ENCODE data around the gene STARD5.

STARD5 gene

GRCh38 chr15:81311752-81312464 is 12.0 kb downstream of the STARD5 start:
- no peak for DNase-seq (ENCODE audit: low read depth)

GRCh38 chr15:81310480-81310879 is 13.5 kb downstream of the STARD5 start:
- no peak for DNase-seq (ENCODE audit: low read depth)

DNA sequence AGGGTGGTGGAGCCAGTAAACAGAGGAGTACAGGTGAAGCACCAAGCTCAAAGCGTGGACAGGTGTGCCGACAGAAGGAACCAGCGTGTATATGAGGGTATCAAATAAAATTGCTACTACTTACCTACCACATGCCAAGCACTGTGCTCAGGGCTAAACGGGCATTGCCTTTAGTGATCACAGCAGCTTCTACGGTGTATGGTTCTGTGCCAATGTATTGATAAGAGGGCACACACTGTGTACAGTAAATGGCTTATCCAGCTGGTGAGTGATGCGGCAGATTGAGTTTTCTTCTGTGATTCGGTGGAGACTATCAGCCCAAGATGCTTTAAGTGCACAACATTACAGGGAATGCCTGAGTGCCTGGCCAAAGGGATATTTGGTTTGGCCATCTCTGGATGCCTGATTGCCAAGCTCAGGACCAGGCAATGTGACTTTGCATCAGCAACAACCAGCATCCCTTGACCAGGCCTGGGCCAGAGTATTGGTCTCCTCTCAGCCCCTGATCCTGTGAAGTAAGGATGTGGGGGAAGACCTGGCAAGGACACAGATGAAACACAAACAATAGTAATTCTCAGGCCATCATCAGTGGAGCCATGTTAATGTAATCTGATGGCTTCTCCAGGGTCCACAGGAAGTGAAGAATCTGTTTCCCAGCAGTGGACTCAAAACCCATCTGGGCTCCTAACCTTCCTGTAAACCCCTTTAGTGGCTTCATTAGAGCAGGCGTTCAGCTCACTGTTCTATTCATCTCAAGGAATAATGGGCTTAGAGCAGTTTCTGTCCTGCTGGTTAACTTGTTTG is 14.1 kb downstream of the STARD5 start:
- no peak for DNase-seq (ENCODE audit: low read depth)

DNA sequence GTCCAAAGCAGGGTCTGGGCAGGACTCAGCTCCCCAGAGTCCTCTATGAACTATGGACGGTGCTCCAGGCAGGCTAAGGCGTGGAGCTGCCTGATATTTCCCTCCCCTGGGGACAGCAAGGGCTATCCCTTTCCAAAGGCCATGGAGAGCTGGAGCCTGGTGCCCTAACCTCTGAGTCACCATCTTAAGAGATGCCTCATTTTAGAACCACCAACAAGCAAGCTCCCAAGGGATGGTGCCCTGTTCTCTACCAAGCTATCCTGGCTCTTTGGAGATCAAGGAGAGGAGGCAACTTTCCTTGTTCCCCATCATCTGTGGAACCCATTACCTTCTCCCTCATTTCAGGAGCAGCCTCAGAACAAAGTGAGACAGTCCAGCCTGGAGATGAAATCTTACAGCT is 15.7 kb downstream of the STARD5 start:
- DNase-seq (ENCODE audit: low read depth) = no peak

GRCh38 chr15:81304226-81304625 is 19.7 kb downstream of the STARD5 start:
- no peak for DNase-seq (ENCODE audit: low read depth)

- DNase-seq (ENCODE audit: low read depth) = no peak
Observed at GRCh38 chr15:81303244-81304225, 20.4 kb downstream of the STARD5 start.

DNA sequence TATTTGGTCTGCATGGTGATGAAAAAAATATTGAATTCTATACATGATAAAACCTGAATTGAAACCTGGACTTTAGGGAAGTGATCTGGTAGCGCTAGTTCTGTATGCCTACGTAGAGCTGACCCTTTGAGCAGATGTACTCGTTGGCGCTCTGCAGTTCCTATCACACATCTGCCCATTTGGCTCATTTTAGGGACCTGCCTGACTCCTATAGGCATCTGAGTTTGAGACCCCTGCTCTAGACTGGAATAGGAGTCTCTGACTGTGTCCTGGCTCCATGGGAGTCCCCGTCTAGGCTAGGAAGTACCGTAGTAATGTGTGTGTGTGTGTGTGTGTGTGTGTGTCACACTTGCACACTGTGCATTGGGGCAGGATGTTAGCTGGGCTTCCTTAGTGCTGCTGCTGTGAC is 21.2 kb downstream of the STARD5 start:
- no peak for DNase-seq (ENCODE audit: low read depth)

DNA sequence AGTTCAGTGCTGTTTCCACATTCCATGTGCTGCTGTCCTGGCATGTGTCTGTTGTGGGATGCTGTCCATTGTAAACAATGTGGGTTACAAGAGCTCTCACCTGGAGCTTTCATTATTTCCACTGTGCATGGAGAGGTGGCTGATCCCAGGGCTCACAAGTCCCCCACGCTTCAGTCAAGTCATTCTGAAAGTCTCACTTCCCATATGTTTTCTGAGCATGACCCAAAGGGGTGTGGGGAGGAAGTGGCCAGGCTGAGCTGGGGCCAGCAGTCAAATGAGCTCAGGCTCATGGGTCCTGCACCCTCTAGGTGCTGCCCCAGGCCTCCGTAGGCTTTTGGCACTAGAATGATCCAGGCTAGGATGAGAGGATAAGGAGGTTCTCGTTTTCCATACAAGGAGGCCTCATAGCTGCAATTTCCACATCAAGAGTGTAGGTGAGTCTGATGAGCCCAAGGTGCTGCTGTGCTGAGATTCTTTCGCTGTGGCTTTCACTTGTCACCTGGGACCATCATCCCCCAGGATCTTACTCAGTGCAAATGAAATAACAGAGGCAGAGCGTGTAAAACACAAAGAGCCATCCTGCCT is 22.0 kb downstream of the STARD5 start:
- DNase-seq (ENCODE audit: low read depth) = no peak

DNA sequence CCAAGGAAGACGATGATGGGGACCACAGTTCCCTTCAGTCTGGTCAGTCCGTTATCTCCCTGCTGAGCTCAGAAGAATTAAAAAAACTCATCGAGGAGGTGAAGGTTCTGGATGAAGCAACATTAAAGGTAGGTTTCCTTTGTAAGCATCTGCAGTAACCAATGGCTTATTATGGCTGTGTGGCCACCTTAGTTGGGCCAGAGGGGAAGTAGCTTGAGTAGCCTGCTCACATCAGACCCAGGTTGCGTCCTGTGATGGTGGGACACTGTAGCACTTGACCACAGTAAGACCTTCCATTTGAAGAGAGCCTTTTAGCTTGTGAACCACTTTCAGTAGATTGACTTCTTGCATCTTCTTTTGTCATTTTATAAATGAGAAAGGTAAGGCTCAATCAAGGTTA is 22.6 kb downstream of the STARD5 start:
- DNase-seq (ENCODE audit: low read depth) = no peak

DNA sequence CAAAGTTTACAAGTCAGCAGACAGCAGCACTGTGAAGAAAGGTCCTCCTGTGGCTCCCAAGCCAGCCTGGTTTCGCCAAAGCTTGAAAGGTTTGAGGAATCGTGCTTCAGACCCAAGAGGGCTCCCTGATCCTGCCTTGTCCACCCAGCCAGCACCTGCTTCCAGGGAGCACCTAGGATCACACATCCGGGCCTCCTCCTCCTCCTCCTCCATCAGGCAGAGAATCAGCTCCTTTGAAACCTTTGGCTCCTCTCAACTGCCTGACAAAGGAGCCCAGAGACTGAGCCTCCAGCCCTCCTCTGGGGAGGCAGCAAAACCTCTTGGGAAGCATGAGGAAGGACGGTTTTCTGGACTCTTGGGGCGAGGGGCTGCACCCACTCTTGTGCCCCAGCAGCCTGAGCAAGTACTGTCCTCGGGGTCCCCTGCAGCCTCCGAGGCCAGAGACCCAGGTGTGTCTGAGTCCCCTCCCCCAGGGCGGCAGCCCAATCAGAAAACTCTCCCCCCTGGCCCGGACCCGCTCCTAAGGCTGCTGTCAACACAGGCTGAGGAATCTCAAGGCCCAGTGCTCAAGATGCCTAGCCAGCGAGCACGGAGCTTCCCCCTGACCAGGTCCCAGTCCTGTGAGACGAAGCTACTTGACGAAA is 24.2 kb downstream of the STARD5 start:
- DNase-seq (ENCODE audit: low read depth) = no peak

DNA sequence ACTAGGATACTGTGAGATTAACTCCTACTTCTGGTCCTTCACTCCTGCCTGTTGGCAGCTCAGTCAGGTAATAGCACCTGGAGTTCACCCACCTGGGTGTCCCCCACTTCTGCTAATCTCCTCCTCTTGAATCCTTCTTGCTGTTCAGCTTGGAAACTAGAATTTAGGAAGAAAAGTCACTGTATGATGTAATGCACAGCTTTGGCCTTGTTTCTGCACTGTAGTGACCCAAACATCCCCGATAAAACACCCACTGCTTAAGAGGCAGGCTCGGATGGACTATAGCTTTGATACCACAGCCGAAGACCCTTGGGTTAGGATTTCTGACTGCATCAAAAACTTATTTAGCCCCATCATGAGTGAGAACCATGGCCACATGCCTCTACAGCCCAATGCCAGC is 24.8 kb downstream of the STARD5 start:
- no peak for DNase-seq (ENCODE audit: low read depth)

- DNase-seq (ENCODE audit: low read depth) = no peak
Observed at GRCh38 chr15:81298611-81299010, 25.3 kb downstream of the STARD5 start.

- no peak for DNase-seq (ENCODE audit: low read depth)
Observed at GRCh38 chr15:81297603-81298575, 26.1 kb downstream of the STARD5 start.

DNA sequence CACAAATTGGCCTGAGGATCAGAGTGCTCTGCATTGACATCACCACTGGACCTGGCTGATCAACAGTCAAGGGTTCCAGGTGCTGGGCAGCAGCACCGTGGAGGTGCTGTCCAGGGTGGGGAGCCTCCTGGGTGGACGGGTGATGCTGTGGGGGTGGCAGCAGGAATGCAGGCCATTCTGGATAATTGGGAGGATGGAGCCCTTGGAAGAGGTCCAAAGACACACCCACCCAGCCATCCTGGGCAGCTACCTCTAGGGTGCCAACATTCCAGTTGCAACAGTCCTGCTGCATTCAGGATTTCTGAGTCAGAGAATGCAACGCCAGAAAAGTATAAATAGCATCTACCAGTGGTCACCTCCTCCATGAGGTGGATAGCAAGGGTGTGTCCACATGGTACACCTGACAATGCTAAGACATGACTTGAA is 26.8 kb downstream of the STARD5 start:
- no peak for DNase-seq (ENCODE audit: low read depth)

DNA sequence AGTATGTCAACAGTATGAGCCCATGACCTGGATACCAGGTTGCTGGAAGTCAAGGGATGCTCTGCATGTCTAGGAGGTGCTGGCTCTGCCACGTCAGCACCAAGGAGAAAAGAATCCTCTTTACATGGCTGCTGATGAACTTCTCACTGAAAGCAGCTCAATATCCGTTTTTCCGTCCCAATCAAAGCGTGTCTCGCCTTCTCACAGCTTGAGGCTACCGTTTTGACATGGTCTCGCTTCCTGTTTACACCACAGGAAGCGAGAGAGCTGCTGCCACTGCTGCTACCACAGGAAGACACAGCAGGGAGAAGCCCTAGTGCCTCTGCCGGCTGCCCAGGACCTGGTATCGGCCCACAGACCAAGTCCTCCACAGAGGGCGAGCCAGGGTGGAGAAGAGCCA is 27.3 kb downstream of the STARD5 start:
- no peak for DNase-seq (ENCODE audit: low read depth)

GRCh38 chr15:81296186-81296585 is 27.8 kb downstream of the STARD5 start:
- DNase-seq (ENCODE audit: low read depth) = no peak

DNA sequence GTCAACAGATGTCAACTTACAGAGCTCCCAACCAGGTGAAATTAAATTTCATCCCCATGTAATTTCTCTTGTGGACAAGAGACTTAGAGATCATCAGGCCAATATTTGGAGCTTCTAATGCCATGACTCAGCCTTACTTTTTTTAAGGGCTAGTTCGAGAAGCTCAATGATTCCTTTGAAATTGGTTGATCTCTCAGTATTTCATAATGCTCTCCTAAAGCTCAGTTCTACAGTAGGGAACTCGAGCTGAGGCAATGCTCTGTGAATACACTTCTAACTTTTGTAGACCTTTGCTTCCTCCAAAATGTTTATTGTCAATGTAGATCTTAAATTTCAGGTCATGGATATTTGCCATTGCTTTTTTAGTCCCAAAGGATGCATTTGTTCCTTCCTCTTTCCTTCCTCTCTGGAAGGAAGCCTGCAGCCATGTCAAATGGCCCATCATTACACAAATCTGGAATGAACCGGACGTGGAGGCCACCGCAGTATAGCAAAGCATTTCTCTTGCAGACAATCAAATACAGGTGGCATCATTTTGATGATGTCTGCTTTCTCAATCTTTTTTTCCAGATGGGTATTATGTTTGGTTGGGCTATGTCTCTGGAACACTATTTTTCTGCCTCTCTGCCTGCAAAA is 28.3 kb downstream of the STARD5 start:
- no peak for DNase-seq (ENCODE audit: low read depth)

DNA sequence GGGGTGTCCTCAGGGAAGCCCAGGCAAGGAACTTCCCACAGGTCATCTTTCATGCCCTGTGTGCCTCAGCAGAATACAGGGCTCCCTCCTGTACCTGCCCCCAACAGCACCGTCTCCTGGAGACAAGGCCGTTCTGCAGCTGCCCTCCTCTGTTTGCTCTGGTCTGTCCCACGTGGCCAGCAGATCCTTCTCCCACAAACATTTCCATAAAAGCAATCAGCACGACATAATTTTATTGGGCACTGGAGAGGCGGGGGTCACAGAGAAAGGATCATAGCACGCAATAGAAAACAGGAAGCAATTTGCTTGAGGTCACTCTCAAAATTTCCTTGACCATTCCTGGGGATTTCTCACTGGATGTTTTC is 29.4 kb downstream of the STARD5 start:
- DNase-seq (ENCODE audit: low read depth) = no peak

GRCh38 chr15:81293728-81294515 is 30.0 kb downstream of the STARD5 start:
- DNase-seq (ENCODE audit: low read depth) = no peak
